Inflammatory macrophage (primary cell): ENCODE measurements around the gene TNIP3.

ENCODE experiments used
- DNase-seq, 2 donors: peaks; one replicate each; pipeline ENCODE4 v3.0.0-alpha.2; 2020 to 2022
- total RNA-seq, 18 experiments: gene quantifications; one replicate each; lab custom pipeline; 2026; ENCODE audit warnings: mixed read lengths in 6 of 18, inconsistent platforms in 2 of 18; lab: John Stamatoyannopoulos, UW

The TNIP3 gene, protein sequence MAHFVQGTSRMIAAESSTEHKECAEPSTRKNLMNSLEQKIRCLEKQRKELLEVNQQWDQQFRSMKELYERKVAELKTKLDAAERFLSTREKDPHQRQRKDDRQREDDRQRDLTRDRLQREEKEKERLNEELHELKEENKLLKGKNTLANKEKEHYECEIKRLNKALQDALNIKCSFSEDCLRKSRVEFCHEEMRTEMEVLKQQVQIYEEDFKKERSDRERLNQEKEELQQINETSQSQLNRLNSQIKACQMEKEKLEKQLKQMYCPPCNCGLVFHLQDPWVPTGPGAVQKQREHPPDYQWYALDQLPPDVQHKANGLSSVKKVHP
- total RNA-seq, result 0.13 to 585 (median 4.9) reads per million in 18 experiments

DNA sequence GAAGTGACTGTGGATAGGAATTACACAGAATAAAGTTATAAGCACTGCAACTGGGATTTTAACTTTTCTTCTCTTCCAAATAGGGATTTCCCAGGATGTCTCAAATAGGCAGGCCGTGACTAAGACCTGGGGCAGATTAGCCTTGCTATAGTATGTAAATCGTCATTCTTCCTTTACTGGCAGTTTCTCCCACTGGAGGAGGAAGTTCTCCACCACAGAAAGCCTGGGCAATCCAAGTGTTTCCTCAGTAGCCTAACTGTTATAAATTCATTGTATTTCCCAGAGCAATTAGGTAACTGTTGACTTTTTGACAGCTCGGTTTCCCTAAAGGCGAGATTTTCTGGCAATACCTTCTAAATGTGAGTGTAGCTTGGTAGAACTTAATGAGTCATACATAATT is at the start of gene TNIP3:
TNIP3 (minus strand) TSS at position 31 of the 400 bp plus-strand sequence. CDS start 196 bp downstream, outside the sequence.
- DNase-seq, result peak; percentile 71 to 77

DNA sequence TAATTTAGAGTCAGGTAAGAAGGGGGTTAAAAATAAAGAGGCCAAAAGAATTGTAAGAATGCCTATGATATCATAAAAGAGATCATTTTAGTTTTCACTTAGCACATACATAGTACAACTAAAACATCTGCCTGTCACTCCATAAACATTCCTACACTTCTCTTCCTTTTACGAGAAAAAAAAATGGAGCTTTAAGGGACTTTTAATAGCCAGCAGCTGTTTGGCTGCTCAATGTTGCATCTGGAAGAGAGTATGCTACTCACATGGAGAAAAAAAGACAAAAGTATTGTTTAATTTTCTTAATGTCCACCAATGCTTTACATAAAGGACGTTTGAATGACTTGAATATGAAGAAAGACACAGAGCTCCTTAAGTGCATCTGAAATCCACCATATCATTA is 48.7 kb upstream of the TNIP3 start:
- DNase-seq, result no peak

DNA sequence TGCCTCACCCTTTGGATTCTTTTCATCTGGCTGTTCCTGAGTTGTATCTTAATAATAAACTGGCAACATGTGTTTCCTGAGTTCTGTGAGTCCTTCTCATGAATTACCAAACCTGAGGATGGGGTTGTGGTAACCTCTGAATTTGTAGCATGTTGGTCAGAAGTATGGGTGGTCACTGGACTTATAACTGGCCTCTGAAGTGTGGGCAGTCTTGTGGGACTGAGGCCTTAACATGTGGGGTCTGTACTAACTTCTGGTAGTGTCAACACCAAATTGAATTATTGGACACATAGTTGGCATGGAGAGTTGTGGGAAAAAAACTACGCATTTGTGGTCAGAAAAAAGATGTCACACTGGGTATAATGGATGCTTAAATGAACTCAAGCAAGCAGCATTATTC is 45.0 kb upstream of the TNIP3 start:
- no peak for DNase-seq

DNA sequence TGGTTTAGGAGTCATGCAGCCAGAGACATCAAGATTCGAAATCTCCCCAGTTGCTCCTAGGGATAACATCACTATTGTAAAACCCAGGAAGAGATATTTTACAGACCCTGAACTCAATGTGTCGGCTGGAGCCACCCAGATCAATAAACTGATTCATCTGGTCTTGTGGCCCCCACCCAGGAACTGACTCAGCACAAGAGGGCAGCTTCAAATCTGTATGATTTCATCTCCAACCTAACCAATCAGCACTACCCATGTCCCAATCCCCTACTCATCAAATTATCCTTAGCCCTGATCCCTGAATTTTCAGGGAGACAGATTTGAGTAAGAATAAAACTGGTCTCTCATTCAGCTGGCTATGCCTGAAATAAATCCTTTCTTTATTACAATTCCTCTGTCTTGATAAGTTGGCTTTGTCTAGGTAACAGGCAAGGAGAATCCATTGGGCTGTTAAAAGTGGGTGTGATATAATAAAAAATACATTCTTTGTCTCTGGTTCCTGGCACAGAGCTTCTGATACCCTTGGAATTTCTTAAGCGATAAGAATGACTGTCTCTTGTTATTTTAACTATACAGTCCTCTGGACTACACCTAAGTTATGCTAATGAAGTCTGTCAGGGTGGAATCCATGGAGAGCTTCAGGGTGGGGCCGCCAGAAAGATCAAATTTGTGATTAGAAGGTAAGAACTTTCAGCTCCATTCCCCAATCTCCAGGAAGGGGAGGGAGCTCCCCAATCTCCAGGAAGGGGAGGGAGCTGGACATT is 44.3 kb upstream of the TNIP3 start:
- no peak for DNase-seq

DNA sequence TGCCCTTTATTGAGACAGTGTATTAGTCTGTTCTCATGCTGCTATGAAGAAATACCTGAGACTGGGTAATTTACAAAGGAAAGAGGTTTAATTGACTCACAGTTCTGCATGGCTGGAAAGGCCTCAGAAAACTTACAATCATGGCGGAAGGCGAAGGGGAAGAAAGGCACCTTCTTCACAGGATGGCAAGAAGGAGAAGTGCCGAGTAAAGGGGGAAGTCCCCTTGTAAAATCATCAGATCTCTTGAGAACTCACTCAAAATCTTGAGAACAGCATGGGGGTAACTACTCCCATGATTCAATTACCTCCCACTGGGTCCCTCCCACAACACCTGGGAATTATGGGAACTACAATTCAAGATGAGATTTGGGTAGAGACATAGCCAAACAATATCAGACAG is 41.7 kb upstream of the TNIP3 start:
- DNase-seq, result peak in 1 of 2 donors; percentile 18

DNA sequence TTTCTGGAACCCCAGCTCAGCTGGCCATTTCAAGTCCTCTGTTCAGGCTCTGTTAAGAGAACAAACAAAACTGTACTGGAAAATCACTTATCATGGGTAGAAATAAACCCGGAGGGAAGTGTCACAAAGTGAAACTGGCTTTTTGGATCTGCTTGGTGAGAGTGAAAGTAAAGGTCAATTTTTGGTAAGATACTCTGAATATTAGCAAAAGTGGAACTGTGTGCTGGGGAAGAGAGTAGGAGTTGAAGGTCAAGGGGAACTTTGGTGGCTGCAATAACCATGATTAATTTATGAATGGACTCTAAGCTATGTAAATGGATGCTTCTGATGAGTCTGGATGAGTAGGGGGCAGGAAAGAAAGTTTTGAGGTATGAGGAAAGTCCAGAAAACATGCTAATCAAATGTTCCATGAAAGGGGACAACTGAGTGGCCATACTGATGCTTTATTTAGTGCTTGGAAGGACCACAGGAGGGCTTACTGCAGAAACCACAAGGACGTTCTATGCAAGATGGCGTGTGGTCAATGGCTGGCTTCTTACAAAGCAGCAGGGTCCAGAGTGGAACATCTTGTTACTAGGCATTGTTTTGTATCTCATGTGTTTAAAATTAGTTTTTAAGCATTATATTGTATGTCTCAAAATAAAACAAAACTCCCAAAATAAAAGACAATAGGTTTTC is 36.8 kb upstream of the TNIP3 start:
- peak; percentile 68 to 78 for DNase-seq

DNA sequence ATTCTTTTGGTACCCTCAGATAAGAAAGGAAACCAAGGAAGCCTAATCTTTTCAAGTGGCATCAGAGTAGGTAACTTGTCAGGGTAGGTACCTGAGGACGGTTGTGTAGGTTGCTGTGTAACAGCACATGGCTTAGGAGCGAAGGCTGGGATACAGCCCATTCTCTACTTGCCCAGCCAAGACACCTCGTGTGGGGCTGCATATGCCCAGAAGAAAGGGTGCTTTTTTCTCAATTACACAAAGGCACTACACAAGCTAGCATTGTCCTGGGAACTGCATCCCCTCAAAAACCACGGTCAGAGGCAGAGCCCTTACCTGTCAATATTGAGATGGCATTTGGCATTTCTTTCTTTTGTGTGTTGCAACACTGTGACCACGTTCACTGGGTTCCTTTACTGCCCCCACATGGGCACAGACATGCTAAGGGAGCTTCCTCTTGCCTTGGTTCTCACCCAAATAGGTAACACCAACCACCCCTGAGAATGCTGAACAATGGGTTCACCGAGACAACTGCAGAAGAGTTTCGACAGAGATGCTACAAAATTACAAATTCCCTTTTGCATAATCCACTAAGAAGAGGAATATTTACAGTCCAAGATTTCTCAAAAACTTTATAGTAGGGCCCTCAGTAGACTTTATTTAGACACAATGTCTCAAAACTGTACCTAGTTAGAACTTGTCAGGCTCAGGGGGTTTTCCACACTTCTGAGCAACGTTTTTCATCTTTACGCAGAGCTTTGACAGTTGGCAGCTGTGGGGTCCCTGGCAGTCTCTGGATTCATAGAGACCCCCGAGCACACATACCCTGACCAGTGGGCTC is 35.8 kb upstream of the TNIP3 start:
- peak; percentile 42 to 44 for DNase-seq

DNA sequence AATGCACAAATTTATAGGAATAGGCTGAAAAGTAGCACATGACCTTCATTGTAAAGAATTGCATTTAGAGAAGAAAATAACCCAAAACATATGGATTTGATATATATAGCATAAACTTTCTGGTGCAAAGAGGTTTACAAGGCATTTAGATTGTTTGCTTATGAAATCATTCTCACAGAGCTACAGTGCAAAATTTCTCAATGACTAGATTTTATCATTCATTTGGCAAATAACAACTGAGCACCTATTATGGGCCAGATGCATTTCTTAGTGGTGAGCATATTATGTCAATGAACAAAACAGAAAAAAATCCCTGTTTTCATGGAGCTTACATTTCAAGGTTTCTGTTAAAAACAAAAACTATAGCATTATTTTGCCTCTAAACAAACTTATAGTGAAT is 34.1 kb upstream of the TNIP3 start:
- DNase-seq, result no peak

DNA sequence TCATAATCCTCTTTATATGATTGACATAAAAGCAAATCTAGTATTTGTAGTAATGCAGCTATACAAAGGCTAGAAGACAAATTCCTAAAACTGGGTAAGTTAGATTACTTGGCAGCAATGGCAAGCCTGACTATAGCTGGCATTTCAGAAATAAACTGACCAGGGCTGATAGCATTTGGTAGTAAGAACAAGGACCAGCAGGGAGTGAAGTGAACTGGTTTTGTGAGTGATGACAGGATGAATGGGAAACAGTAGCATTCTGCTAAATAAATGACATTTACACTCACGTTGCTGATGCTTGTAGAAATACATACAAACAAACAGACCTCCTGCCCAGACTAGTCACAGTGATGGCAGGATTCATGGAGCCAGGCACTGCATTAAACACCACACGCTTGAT is 31.5 kb upstream of the TNIP3 start:
- no peak for DNase-seq

DNA sequence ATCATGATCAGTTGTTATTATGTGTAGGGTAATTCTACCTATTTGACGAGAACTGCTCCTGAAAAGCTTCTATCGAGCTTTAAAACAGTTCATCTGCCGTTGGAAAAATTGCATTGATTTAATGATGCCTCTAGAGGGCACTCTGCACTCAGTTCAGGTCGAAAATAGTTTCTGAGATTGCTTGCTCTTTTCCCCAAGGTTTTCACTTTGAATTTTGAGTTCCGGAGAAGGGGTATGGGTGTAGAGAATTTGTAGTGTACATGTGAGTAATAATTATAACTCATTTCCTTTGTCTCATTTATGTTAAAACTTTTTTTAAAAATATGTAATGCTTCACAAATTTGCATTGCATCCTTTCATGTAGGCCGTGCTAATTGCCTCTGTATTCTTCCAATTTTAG is 28.4 kb upstream of the TNIP3 start:
- peak; percentile 58 to 62 for DNase-seq

DNA sequence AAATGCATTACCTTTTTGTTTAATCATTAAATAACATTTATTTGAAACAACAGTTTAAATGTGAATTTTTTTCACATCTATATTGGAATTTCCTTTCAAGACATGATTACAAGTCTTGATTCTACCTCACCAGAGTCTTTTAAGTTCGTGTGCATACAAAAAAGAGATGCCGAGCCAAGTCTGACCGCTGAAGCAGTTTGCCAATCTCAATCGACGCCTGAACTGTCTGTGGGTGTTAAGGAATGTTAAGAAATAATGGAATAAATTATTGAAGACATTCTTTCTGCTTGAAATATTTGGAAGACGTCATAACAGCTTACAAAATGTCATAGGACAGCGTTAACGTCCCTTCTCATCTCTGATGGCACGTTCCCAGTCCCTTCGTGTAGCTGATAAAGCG is 27.9 kb upstream of the TNIP3 start:
- no peak for DNase-seq

DNA sequence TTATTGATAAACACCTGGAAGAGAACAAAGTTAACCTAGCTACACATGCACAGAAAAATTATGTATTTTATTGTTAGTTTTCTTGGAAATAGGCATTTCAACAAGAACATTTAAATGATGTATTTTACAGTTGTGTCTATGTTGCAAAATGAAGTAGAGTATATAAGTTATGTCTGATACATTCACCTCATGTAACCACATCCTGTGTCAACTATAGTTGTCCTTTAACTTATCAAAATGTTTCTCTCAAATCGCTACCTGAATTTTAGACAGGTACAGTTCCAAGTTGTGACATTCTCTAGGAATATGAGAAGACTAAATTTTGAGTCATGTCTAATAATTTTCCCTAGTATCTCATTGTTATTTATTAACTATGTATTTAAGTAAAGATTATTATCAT is 27.2 kb upstream of the TNIP3 start:
- DNase-seq, result no peak

DNA sequence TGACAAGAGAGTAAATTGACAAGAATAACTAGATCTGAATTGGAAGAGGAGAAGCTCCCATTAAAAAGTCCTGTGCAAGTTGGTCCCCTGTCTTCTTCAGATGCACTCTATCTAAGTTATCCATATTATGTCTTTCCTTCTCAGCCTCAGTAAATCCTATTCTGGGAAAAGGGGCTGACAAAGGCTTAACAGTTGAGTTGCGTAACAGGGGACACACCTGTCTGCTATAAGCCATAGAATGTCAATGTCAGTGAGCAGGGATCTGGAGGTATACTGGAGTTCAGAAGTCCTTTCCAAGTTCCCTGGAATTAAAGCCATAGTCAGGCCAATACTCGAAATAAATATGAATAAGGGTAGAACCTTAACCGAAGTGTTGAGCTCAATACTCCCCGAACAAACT is 26.3 kb upstream of the TNIP3 start:
- DNase-seq, result no peak

DNA sequence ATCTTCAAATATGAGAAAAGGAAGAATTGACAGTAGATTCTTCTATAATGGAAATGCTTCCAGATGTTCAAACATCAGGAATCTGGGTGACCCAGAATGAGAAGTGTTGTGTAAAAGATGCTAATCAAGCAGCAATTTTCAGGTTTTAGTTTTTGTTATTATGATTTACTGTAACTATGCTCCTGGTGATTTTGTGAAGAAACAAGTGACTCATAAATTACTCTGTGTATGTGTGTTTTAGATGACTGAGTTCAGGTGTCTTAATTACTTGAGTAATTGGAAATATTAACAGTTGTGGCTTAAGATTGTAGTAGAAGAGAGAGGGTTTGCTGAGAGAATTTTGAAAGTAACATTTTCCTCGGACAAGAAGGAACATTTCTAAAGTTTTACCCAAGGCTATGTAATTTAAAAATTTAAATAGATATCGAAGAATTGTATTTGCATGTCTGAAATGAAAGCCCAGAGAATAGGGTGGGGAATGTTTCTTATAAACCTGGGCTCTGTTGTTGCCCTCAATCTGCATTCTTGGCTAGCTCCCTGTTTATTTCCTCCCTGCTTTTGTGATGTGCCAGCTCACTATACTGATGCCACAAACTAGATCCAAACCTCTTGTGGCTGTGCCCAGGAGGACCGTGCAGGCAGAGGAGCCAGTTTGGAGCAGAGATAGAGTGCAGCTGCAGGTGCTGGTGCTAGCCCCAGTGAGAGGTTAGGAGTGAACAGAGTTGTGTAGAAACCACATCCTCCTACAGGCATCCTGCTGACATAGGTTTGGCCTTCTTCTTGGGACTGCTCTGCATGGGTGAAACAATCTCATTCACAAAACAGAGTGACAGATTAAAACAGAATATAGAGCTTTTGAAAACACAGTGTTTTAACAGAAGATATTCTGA is 25.4 kb upstream of the TNIP3 start:
- no peak for DNase-seq

DNA sequence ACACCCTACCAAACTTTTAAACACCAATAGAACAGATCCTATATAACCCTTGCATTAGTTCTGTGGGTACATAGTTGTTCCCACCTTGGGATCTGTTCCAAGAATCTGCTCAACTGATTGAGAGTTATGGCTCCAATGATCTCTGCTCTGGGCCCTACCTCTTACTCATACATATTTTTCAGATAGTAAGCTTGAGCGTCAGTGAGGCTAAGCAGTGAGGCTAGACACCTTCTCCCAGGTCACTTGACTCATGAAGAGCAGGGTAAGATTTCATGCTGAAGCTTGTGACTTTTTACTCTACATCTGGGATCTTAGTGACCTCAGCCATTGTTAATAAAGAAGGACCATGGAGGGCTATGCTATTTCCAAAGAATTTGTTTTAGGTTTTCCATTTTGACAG is 23.1 kb upstream of the TNIP3 start:
- no peak for DNase-seq

DNA sequence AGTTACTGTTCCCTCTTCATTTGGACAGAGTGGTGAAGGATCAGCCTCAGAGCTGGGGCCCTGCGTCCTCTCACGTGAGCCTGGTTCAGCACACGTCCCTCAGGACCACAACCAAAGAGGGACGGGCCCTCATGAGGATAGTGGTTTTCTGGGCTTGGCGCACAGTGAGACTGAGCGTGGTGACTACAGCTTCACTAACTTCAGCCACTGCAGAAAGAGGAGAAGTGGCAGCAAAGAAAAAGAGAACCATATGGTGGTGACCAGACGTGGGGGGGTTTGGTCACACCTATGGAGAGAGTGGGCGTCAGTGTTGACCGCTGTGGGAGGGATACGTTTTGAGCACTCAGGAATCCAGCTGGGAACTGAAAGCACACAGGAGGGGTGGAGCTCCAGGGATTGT is 21.8 kb upstream of the TNIP3 start:
- DNase-seq, result peak in 1 of 2 donors; percentile 64

DNA sequence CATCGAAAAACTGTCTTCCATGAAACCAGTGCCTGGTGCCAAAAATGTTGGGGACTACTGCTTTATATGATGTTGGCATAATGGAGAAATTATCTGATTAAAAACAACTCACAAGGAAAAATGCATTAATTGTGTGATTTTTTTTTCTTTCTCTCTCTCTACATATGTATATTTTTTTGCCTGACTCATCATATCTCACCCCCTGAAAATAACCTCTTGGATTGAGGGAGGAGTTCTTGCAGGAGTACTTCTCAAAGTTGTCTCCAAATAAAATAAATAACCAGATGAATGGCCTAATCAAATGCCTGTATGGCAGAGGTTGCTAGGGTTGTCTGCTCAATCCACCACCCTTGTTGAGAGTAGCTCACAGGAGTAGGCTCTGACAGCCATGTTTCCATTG is 19.9 kb upstream of the TNIP3 start:
- no peak for DNase-seq

DNA sequence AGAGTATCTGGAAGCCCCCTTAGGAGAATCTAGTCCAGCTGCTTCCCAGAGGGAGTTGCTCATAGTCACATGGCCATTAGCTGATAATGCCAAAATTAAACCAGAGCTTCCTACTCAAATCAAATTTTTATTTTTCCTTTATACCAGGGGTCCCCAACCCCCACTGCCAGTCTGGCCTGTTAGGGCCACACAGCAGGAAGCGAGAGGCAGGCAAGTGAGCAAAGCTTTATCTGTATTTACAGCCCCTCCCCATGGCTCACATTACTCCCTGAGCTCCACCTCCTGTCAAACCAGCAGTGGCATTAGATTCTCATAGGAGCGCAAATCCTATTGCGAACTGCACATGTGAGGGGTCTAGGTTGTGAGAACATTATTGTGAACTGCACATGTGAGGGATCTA is 19.2 kb upstream of the TNIP3 start:
- DNase-seq, result no peak

DNA sequence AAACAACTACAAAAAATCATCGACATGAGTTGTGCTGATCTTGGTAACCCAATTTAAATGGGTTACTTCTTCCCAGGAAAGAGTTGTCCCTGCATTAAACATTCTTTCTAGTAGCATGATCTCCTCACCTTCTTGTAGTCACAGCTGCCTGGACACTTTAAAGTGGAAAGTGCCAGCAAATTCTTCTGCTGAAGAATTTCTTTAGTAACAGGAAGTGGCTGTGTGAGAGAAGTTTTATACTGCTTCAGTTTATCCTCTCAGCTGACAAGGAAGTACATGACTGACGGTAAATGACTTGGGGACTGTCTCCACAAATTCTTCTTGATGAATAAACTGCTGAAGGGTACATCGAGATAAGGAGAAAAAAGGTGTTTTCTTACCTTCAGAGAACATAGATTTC is 18.2 kb upstream of the TNIP3 start:
- peak; percentile 56 to 58 for DNase-seq

DNA sequence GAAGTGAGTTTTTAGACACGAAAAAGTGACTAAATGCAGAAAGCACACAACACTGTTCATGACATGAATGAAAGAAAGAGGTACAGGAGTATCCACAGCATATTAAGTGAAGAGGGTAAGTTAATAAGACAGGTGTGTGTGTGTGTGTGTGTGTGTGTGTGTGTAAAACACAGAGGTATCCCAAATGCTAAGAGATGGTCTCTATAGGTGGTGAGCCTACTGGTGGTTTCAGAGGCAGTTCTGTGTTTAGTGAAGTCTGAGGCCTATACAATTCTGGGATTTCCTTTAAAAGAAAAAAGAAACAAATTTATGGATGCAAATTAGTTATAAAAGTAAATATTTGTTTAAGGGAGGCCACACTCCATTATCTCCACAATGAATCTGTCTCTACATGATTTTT is 17.4 kb upstream of the TNIP3 start:
- DNase-seq, result no peak

DNA sequence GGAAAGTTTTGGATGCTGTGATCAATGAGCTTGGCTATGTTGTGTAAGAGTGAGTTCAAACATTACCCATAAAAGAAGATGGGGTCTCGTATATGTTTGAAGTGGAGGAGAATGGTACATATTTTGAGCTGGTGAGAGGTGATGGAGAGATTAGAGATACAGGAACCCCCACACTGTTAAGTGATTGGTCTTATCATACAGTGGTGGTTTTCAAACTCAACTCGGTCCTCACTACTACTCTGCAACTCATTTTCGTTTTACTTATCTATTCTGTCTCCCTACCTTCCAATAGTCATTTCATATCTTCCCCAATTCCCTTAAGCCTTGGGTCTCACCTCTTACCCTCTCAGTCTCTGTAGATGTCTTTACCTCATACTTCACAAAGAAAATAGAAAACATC is 16.4 kb upstream of the TNIP3 start:
- no peak for DNase-seq
